Stimulated activated CD4-positive, alpha-beta T cell treated with anti-CD3 and anti-CD28 coated beads, Interleukin-2, amount 100 ng/mL, for 24 hours (primary cell): ENCODE measurements around the gene ADGRL3.
"Not testable (repeated sequence)": the region's sequence is repeated elsewhere in the genome, so short reads cannot be mapped to it uniquely, and the experiment has no call there.

Source experiments
- DNase-seq, 2 donors: peaks; one replicate each; pipeline ENCODE4 v3.0.0-alpha.2; 2020

The ADGRL3 gene

GRCh38 chr4:61763682-61764081 is 563.6 kb downstream of the ADGRL3 start:
- DNase-seq, result no peak

GRCh38 chr4:61764090-61764489 is 564.0 kb downstream of the ADGRL3 start:
- DNase-seq, result not testable (repeated sequence)

- not testable (repeated sequence) for DNase-seq
These were observed 569.5 kb downstream of the ADGRL3 start for GRCh38 chr4:61769444-61770167.

- no peak for DNase-seq
These were observed 570.3 kb downstream of the ADGRL3 start for GRCh38 chr4:61770456-61770855.

- no peak for DNase-seq
These were observed 570.9 kb downstream of the ADGRL3 start for GRCh38 chr4:61771056-61771455.

GRCh38 chr4:61772126-61772525 is 572.0 kb downstream of the ADGRL3 start:
- DNase-seq, result no peak

GRCh38 chr4:61773655-61774245 is 573.6 kb downstream of the ADGRL3 start:
- no peak for DNase-seq

- DNase-seq, result no peak
These were observed 582.0 kb downstream of the ADGRL3 start for GRCh38 chr4:61782133-61782532.

GRCh38 chr4:61783050-61783449 is 582.9 kb downstream of the ADGRL3 start:
- DNase-seq, result no peak

GRCh38 chr4:61785761-61786160 is 585.6 kb downstream of the ADGRL3 start:
- no peak for DNase-seq

- no peak for DNase-seq
These were observed 586.1 kb downstream of the ADGRL3 start for GRCh38 chr4:61786211-61786610.

DNA sequence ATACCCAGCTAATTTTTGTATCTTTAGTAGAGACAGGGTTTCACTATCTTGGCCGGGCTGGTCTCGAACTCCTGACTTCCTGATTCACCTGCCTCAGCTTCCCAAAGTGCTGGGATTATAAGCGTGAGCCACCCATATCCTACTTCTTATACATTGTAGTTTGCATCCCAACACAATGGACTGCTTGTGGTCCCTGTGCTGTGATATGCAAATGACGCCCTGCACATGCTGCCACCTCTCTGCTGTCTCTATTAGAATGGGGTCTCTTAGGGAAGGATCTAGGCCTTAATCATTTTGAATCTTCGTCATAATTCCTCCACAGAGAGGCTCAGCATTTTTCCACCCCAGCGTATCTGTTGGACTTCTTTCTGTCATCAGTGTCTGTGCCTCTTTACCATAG is 595.9 kb downstream of the ADGRL3 start:
- DNase-seq, result no peak

- no peak for DNase-seq
These were observed 599.7 kb downstream of the ADGRL3 start for GRCh38 chr4:61799794-61800193.

DNA sequence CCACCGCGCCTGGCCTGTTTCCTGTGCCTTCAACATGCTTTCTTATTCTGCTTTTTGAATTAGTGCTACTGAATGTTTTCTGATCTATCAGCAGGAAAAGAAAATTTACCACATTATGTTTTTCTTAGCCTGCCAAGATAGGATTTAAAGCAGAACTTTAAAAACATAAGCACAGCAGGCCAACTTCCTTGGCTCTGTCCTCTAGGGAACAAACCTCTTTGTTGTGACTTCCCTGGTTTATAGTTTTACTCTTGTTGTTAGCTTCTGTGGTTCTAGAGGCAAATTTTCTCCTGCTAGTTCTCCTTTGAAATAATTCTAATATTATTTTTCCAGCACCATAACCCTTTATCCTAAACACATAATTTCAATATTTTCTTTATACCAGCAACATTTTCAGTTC is 605.1 kb downstream of the ADGRL3 start:
- no peak for DNase-seq

DNA sequence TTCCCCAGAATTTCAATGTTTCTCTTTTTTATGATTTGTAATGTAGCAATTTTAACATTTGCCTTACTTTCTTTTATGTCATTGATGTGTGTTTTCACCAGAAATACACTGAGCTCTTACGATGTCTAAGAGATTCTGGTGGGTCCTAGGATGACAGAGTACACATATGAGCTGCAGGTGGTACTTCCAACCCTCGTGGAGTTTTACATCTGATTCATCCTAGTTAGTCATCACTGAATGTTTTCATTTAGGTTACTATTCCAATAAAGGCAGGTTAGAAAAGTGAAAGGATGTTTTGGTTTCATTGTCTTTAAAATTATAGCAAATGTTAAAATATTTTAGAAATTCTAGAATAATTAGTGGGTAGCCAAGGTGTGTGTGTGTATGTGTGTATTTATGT is 605.9 kb downstream of the ADGRL3 start:
- no peak for DNase-seq

- no peak for DNase-seq
These were observed 612.0 kb downstream of the ADGRL3 start for GRCh38 chr4:61812171-61812570.

DNA sequence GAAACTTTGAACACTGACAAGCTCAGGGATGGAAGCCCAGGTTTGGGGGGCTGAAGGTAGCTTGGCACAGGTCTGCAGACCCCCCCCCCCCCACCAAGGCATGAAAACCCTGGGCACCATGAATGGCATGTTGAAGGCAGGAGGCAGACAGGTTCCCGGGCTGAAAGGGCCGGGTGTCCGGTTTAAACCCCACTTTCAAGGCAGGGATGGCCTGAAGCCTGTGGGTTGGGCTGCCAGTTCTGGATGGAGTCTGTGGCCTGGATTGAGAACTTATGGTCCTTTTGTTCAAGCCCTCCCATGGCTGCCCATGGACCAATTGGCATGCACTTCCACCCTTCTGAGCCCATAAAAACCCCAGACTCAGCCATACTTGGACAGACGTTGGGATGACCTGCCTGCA is 616.9 kb downstream of the ADGRL3 start:
- no peak for DNase-seq

GRCh38 chr4:61820136-61820535 is 620.0 kb downstream of the ADGRL3 start:
- no peak for DNase-seq

DNA sequence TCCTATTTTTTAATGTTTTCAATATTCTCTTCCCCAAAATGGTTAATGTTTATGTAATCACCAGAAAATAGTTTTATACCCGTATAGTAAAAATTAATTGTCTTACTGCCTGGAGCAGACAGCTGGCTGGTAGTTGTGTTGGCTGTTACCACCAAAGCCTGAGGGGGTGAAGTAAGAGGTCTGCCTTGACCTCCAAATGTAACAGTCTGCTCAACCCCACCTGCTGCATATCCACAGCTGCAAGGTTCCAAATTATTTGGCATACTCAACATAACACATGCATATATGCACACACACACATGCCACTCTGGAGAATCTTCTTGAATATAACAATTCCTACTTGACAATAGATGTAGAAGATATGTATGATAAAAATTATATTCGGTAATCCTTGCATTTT is 624.3 kb downstream of the ADGRL3 start:
- DNase-seq, result no peak

DNA sequence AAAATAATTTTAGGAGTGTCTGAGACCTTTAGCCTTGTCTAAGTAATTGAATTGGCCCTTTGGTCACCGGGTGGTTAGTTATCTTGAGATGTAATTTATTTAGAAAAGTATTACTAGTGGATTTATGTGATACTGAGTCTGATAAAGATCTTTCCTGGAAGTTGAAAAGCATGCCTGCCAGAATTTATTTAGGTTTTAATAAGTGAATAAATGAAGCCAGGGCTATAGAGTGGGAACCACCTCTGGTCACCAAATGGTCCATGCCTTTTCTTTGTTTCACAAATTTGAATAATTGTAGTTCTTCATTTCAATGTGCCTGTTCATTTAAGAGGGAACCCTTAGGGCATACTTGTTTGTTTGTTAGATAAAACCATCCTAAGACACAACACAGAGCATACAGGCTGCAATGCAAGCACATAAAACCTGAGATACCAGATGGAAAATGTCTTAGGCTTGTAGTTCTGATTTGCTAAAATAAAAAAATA is 627.8 kb downstream of the ADGRL3 start:
- DNase-seq, result no peak

DNA sequence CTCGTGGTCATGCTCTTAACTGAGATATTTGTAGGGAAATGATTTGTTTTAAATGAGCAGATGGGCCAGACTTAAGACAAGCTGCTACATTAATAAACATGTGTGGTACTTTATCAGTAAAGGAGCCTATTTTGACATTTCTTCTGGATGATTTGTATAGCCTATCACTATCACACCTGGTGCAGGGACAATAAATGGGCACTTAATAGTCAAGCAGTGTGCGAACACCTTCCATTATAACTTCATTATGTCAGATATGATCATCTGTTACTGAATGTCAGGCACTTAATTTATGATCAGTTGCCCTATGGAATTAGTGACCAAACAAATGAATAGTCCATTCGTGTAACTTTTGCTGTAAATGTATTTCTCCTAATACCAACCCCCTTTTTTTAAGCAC is 628.8 kb downstream of the ADGRL3 start:
- no peak for DNase-seq

GRCh38 chr4:61831987-61832386 is 631.9 kb downstream of the ADGRL3 start:
- no peak for DNase-seq

DNA sequence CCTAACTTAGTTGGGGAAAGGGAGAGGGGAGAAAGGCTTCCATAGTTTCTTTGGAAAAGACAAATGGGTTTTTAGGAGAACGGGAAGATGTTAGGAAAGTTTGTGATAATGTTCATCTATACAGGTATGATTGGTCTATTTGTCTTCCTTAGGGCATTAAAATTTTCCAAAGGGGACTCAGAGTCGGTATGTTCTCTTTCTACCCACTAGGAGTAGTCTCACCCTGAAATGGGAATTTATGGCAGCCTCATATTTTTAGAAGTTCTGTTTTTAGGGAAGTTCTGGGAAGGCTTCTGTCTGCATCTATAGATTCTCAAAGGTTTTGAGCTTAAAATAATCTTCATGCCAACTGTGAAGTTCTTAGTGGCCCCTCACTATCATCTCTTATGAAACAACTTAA is 637.3 kb downstream of the ADGRL3 start:
- no peak for DNase-seq

GRCh38 chr4:61838072-61838471 is 637.9 kb downstream of the ADGRL3 start:
- DNase-seq, result no peak

DNA sequence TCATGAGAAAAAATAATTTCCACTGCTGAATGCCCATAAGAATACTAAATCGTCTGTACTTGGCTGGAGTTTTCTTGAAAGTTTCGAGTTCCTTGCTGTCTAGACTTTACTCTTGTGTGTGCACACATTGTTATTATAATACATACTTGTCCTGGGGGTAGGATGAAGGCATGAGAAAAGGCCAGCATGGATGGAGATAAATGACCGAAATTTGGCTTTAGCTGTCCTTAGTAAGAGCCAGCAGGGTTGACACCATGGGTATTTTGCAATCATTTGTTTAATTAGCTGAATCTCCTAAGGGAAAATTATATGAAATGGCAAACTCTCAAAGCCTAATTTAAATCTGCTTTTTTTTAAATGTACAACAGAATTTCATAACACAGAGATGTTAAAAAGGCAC is 641.6 kb downstream of the ADGRL3 start:
- DNase-seq, result no peak
